Fibroblast of skin of left biceps (primary cell): ENCODE data around the gene OR4C3.
"Not testable (repeated sequence)": the region's sequence is repeated elsewhere in the genome, so short reads cannot be mapped to it uniquely, and the experiment has no call there.

Source experiments
- DNase-seq, 2 experiments: peaks; one replicate each; pipeline ENCODE4 v3.0.0-alpha.2; 2013; ENCODE audit warnings: low read depth in 2 of 2

The OR4C3 gene

GRCh38 chr11:48324620-48325019 lies at the start of gene OR4C3:
Gene OR4C3, plus strand, starts transcription at chr11:48324920. Its CDS starts 102 bp downstream, at chr11:48325022.
- DNase-seq = not testable (repeated sequence)

GRCh38 chr11:48305923-48306322 lies 18.8 kb upstream of the OR4C3 start, which contains the start of gene OR4S1:
Gene OR4S1, plus strand, starts transcription at chr11:48306223. Its CDS starts 0 bp downstream, at chr11:48306223.
- DNase-seq = no peak

- DNase-seq = no peak
Measured at GRCh38 chr11:48307760-48308386, 16.8 kb upstream of the OR4C3 start.

- not testable (repeated sequence) for DNase-seq
Measured at GRCh38 chr11:48313590-48313989, 11.1 kb upstream of the OR4C3 start.

GRCh38 chr11:48319813-48320212 lies 4.9 kb upstream of the OR4C3 start:
- DNase-seq = not testable (repeated sequence)

GRCh38 chr11:48341466-48341865 lies 16.7 kb downstream of the OR4C3 start:
- no peak for DNase-seq

- DNase-seq = not testable (repeated sequence)
Measured at GRCh38 chr11:48342505-48342904, 17.8 kb downstream of the OR4C3 start.

GRCh38 chr11:48346286-48346685 lies 21.6 kb downstream of the OR4C3 start:
- not testable (repeated sequence) for DNase-seq

- no peak for DNase-seq
Measured at GRCh38 chr11:48354013-48354412, 29.3 kb downstream of the OR4C3 start.

GRCh38 chr11:48354677-48355076 lies 30.0 kb downstream of the OR4C3 start:
- DNase-seq = no peak

- DNase-seq = not testable (repeated sequence)
Measured at GRCh38 chr11:48361289-48361688, 36.6 kb downstream of the OR4C3 start.

GRCh38 chr11:48366365-48366764 lies 41.6 kb downstream of the OR4C3 start, which contains the start of gene OR4C5:
Gene OR4C5, minus strand, starts transcription at chr11:48366465. Its CDS starts 0 bp downstream, at chr11:48366465.
- no peak for DNase-seq
